K562 (cell line): ENCODE results near the gene ZNF77. TPM values are rescaled to one million over a fixed set of nuclear protein-coding genes. Genes with fewer than 3 reads are reported as not detected.
A peak's percentile ranks its signal among the peaks of the same experiment; 100 is the strongest.

Experiments used
- ATF1 ChIP-seq, 2 experiments: fragments of 450-650 bp in 1 of 2; IDR thresholded peaks; 2 replicates each; pipeline ENCODE4 v1.6.1; 2016; ENCODE audit warnings: missing compliant biosample characterization in 1 of 2, missing genetic modification characterization in 1 of 2
- CC2D1A ChIP-seq: fragments of 450-650 bp; IDR thresholded peaks from 2 replicates; pipeline ENCODE4 v1.6.1; 2017; ENCODE audit warnings: mild to moderate bottlenecking
- CHD2 ChIP-seq: IDR thresholded peaks from 2 replicates; pipeline ENCODE4 v1.6.1; 2011; ENCODE audit warnings: low read depth, low read length
- CREB5 ChIP-seq: fragments of 250-450 bp; sonication (Bioruptor Pico); IDR thresholded peaks from 2 replicates; pipeline ENCODE4 v1.5.0; 2020; ENCODE audit warnings: mild to moderate bottlenecking
- DEAF1 ChIP-seq: fragments of 450-650 bp; formaldehyde crosslinking; IDR thresholded peaks from 2 replicates; pipeline ENCODE4 v1.4.0; 2020; ENCODE audit warnings: mild to moderate bottlenecking, moderate library complexity
- HEY1 ChIP-seq: fragments of 250-450 bp; sonication (Bioruptor Pico); IDR thresholded peaks from 2 replicates; pipeline ENCODE4 v1.5.0; 2020; ENCODE audit warnings: mild to moderate bottlenecking, moderate library complexity, borderline replicate concordance
- ILK ChIP-seq: fragments of 450-650 bp; IDR thresholded peaks from 2 replicates; pipeline ENCODE4 v1.6.1; 2016; ENCODE audit warnings: missing genetic modification characterization, low read depth, mild to moderate bottlenecking, missing compliant biosample characterization, moderate library complexity, borderline replicate concordance
- MNT ChIP-seq, 2 experiments: fragments of 450-650 bp; conservative IDR thresholded peaks; 2 replicates each; pipeline ENCODE4 v1.6.1; 2017; ENCODE audit warnings: mild to moderate bottlenecking in 2 of 2, moderate library complexity in 2 of 2
- PHF8 ChIP-seq: fragments of 200-600 bp; sonication (generic); IDR thresholded peaks from 2 replicates; pipeline ENCODE4 v1.6.1; 2012; ENCODE audit warnings: mixed run types, mild to moderate bottlenecking, inconsistent platforms, low read length, moderate library complexity, borderline replicate concordance
- SAFB ChIP-seq: fragments of 200-400 bp; formaldehyde crosslinking; IDR thresholded peaks from 2 replicates; pipeline ENCODE4 v1.6.1; 2017; ENCODE audit warnings: low read depth, low read length, borderline replicate concordance
- SRSF9 ChIP-seq: fragments of 200-400 bp; formaldehyde crosslinking; IDR thresholded peaks from 2 replicates; pipeline ENCODE4 v1.6.1; 2017; ENCODE audit warnings: low read depth, low read length, borderline replicate concordance
- TAF1 ChIP-seq: IDR thresholded peaks from 2 replicates; pipeline ENCODE4 v1.6.1; 2011; ENCODE audit warnings: mild to moderate bottlenecking, low read length, moderate library complexity; ENCODE audit not compliant: insufficient read depth, control insufficient read depth, severe bottlenecking; ENCODE audit errors: extremely low read depth
- ZBTB5 ChIP-seq: fragments of 450-650 bp; IDR thresholded peaks from 2 replicates; pipeline ENCODE4 v1.6.1; 2017; ENCODE audit warnings: antibody characterized with exemption
- ZNF133 ChIP-seq: fragments of 250-450 bp; sonication (Bioruptor Pico); IDR thresholded peaks from 2 replicates; pipeline ENCODE4 v1.4.0; 2020; ENCODE audit warnings: mild to moderate bottlenecking
- ZNF512 ChIP-seq: IDR thresholded peaks from 2 replicates; pipeline ENCODE4 v1.6.1; 2016; ENCODE audit warnings: missing genetic modification characterization, missing compliant biosample characterization
- ZNF57 ChIP-seq: fragments of 450-650 bp; formaldehyde crosslinking; IDR thresholded peaks from 2 replicates; pipeline ENCODE4 v1.4.0; 2020; ENCODE audit warnings: mild to moderate bottlenecking, moderate library complexity
- ZNF584 ChIP-seq: fragments of 200-800 bp; sonication (Bioruptor generic); IDR thresholded peaks from 2 replicates; pipeline ENCODE4 v1.6.1; 2016; ENCODE audit warnings: low read depth, mild to moderate bottlenecking, missing genetic modification characterization, missing compliant biosample characterization
- polyA plus RNA-seq, 8 experiments: library from polyadenylated mRNA; depleted of rRNA in 4 of 8; stranded (reverse) in 5 of 8; unstranded in 3 of 8; fragments of >200 nt; fragmentation: Nextera tagmentation in 2 of 8; fragmentation: Illumina TruSeq in 1 of 8; extraction: Ambion mirVana in 2 of 8; extraction: Trizol in 1 of 8; gene quantifications; 2 replicates each; pipeline versions ENCODE4 v1.2.1 to v1.2.3, GENCODE V29; 2011 to 2014; ENCODE audit warnings: inconsistent platforms in 1 of 8, missing spikeins in 1 of 8
- total RNA-seq, 7 experiments: library from RNA; depleted of rRNA in 6 of 7; stranded (reverse); fragments of >200 nt in 6 of 7; fragmentation: Illumina TruSeq in 2 of 7; extraction: Trizol in 2 of 7; gene quantifications; 2 replicates each; pipeline versions ENCODE4 v1.2.1 to v1.2.3, GENCODE V29; 2011 to 2021; ENCODE audit warnings: low replicate concordance in 1 of 7

Gene ZNF77
- total and polyA plus RNA-seq, 9 of the 15 experiments (the other 6 are each of a cell fraction or from before 2014, with no cell fraction given): 4.3 to 14.5 (median 7.7) TPM

GRCh38 chr19:2900296-2901252, 44.2 kb downstream of the ZNF77 start, which contains the start of gene ZNF57 (continued):
- TF ChIP-seq DEAF1 (CRISPR knock-in tag): no peak
- TF ChIP-seq SRSF9: no peak
- peak; percentile 94 for TF ChIP-seq CC2D1A
- peak; percentile 67 to 88 for TF ChIP-seq MNT (conservative IDR thresholded peaks at IDR 0.05)
- peak; percentile 96 for TF ChIP-seq ZBTB5
- TF ChIP-seq ATF1 (CRISPR knock-in tag; IDR thresholded peaks at IDR 0.05): peak; percentile 21; the same call in 1 of the 2 replicates
- peak; percentile 93 for TF ChIP-seq ATF1 (tag; IDR thresholded peaks at IDR 0.05)
- peak; percentile 76; the same call in 1 of the 2 replicates for TF ChIP-seq PHF8
- TF ChIP-seq ZNF57: 0 out of 2 replicates have a peak, but pooled peaks have one; percentile 41
- peak; percentile 39; the same call in 1 of the 2 replicates for TF ChIP-seq CHD2
- TF ChIP-seq CREB5 (CRISPR knock-in tag): no peak
- no peak for TF ChIP-seq ZNF584 (CRISPR knock-in tag)
- no peak for TF ChIP-seq ZNF133 (CRISPR knock-in tag)
- no peak for TF ChIP-seq ZNF512 (tag)
- TF ChIP-seq SAFB: peak; percentile 98
- no peak for TF ChIP-seq ILK (tag)
- no peak for TF ChIP-seq HEY1 (CRISPR knock-in tag)
- peak; percentile 33 for TF ChIP-seq TAF1
